GM10266 (cell line): ENCODE measurements around the gene TUBB1.

Experiments used
- DNase-seq: peaks from one replicate; pipeline ENCODE4 v3.0.0; 2012; ENCODE audit errors: extremely low spot score
- TF ChIP-seq, protein P1 (sequence below): IDR thresholded peaks from 2 replicates; pipeline ENCODE4 v1.5.1; 2012; ENCODE audit warnings: mild to moderate bottlenecking, low read depth; ENCODE audit not compliant: control insufficient read depth, insufficient read depth; ENCODE audit errors: missing control alignments

The TUBB1 gene

DNA sequence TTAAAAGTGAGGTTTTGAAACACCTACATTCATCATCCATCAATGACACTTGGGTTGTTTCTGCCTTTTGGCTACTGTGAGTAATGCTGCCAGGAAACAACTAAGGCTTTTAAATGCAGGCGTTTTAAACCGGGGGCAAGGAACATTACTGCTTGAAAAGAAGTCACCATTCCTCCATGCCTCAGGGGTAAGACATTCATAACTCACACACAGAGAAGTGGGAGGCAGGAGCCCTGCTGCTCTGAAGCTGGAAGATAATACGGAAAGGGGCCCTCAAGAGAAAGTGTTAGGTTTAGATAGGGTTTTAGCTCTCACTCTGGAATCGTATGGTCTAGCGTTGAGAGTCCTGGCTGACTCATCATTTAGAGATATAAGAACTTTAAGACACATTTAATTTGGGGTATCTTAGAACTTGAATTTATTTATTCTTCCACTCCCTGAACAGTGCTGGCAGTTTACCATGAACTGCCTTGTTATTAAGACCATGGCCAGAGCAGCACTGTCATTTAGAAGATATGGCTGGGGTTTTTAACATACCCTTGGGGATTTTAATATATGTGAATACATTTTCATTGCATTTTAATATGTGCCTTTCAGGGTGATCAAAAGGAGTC lies 1.8 kb downstream of the TUBB1 start:
- TF ChIP-seq, protein P1, sequence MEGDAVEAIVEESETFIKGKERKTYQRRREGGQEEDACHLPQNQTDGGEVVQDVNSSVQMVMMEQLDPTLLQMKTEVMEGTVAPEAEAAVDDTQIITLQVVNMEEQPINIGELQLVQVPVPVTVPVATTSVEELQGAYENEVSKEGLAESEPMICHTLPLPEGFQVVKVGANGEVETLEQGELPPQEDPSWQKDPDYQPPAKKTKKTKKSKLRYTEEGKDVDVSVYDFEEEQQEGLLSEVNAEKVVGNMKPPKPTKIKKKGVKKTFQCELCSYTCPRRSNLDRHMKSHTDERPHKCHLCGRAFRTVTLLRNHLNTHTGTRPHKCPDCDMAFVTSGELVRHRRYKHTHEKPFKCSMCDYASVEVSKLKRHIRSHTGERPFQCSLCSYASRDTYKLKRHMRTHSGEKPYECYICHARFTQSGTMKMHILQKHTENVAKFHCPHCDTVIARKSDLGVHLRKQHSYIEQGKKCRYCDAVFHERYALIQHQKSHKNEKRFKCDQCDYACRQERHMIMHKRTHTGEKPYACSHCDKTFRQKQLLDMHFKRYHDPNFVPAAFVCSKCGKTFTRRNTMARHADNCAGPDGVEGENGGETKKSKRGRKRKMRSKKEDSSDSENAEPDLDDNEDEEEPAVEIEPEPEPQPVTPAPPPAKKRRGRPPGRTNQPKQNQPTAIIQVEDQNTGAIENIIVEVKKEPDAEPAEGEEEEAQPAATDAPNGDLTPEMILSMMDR, result no peak
- no peak for DNase-seq

DNA sequence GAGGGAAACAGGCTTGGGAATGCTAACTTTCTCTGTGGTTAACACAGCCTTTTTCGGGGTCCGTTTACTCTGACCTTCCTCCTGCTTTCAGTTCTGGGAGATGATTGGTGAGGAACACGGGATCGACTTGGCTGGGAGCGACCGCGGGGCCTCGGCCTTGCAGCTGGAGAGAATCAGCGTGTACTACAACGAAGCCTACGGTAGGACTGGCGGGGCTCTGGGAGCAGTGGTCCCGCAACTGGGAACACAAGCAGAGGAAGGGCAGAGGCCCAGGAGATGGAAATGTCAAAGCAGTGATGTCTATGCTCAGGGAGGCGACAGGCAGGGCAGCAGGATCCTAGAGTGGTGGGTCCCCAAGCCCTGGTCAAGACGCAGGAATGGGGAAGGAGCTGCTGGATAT lies 3.5 kb downstream of the TUBB1 start:
- TF ChIP-seq, protein P1, result no peak
- DNase-seq, result no peak

DNA sequence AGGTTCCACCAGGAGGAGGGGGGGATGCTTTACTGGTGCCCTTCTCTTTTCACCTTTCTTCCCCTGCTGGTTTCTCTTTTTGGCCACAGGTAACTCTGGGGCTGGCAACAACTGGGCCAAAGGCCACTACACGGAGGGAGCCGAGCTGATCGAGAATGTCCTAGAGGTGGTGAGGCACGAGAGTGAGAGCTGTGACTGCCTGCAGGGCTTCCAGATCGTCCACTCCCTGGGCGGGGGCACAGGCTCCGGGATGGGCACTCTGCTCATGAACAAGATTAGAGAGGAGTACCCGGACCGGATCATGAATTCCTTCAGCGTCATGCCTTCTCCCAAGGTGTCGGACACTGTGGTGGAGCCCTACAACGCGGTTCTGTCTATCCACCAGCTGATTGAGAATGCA lies 4.4 kb downstream of the TUBB1 start:
- DNase-seq, result no peak
- TF ChIP-seq, protein P1, result no peak

DNA sequence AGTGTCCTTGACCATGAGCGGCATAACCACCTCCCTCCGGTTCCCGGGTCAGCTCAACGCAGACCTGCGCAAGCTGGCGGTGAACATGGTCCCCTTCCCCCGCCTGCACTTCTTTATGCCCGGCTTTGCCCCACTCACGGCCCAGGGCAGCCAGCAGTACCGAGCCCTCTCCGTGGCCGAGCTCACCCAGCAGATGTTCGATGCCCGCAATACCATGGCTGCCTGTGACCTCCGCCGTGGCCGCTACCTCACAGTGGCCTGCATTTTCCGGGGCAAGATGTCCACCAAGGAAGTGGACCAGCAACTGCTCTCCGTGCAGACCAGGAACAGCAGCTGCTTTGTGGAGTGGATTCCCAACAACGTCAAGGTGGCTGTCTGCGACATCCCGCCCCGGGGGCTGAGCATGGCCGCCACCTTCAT lies 4.9 kb downstream of the TUBB1 start:
- TF ChIP-seq, protein P1, result no peak

DNA sequence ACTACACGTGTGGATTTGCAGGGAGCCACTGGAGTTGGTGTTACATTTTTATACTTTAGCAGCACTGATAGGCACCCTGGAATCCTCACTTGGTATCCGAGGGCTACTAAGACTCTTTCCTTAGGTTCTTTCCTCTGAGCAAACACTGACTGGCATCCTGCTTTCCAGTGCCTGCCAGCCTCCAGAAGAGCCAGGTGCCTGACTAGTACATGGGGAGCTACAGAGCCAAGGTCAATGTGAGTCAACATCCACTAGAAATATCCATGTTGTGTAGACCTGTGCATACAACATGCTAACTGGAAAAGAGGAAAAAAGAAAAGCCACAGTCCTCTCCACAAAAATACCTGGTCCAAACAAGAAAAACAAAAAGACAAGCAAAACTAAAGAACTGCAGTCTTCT lies 5.9 kb downstream of the TUBB1 start:
- no peak for DNase-seq
- TF ChIP-seq, protein P1, result no peak

More for the DNA sequence above, 4.9 kb downstream of the TUBB1 start:
- DNase-seq, result no peak

DNA sequence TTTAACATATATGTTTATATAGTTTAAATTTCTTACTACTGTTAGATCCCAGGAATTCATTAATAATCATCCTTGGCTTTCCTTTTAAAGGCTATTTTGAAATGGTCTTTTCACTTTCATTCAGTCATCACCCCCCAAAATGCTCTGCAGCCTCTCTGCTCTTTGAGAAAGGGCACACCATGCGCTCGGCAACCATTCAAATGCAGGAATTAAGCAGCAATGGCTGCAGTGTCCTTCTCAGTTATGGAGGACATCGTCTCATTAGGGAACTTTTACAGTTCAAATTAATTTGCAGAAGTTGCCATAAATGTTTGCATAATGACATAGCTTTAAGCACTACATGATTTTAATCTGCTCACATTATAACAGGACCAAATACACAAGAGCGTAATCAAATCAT lies 6.3 kb downstream of the TUBB1 start:
- DNase-seq, result no peak

More for the DNA sequence above, 6.3 kb downstream of the TUBB1 start:
- TF ChIP-seq, protein P1, result no peak
